ENCODE data around the gene CALHM2.

CALHM2 gene

GRCh38 chr10:103475437-103475836 lies 23.3 kb upstream of the CALHM2 start:
- TF ChIP-seq CTCF (IDR thresholded peaks at IDR 0.05; ENCODE audit: low read depth, low read length, missing control alignments): no peak
- H3K4me3 ChIP-seq (ENCODE audit: low read depth, low read length): no peak overlapping the region
- DNase-seq (ENCODE audit: low read depth): no peak

GRCh38 chr10:103474077-103474476 lies 21.9 kb upstream of the CALHM2 start:
- no peak overlapping the region for H3K4me3 ChIP-seq (ENCODE audit: low read depth, low read length)
- DNase-seq (ENCODE audit: low read depth): no peak
- no peak for TF ChIP-seq CTCF (IDR thresholded peaks at IDR 0.05; ENCODE audit: low read depth, low read length, missing control alignments)

- TF ChIP-seq CTCF (IDR thresholded peaks at IDR 0.05; ENCODE audit: low read depth, low read length, missing control alignments): no peak
- no peak for DNase-seq (ENCODE audit: low read depth)
- no peak overlapping the region for H3K4me3 ChIP-seq (ENCODE audit: low read depth, low read length)
Observed at GRCh38 chr10:103473261-103473671, 21.1 kb upstream of the CALHM2 start.

GRCh38 chr10:103472005-103472404 lies 19.8 kb upstream of the CALHM2 start:
- peak overlapping the region; percentile 30; the same call in 1 of the 2 replicates for H3K4me3 ChIP-seq (ENCODE audit: low read depth, low read length)
- no peak for TF ChIP-seq CTCF (IDR thresholded peaks at IDR 0.05; ENCODE audit: low read depth, low read length, missing control alignments)
- peak; percentile 77 for DNase-seq (ENCODE audit: low read depth)

GRCh38 chr10:103470761-103471653 lies 18.8 kb upstream of the CALHM2 start:
- H3K4me3 ChIP-seq (ENCODE audit: low read depth, low read length): peak overlapping the region; percentile 32
- peak; percentile 97 for DNase-seq (ENCODE audit: low read depth)
- TF ChIP-seq CTCF (IDR thresholded peaks at IDR 0.05; ENCODE audit: low read depth, low read length, missing control alignments): peak; percentile 5

- H3K4me3 ChIP-seq (ENCODE audit: low read depth, low read length): no peak overlapping the region
- TF ChIP-seq CTCF (IDR thresholded peaks at IDR 0.05; ENCODE audit: low read depth, low read length, missing control alignments): no peak
Observed at GRCh38 chr10:103469201-103469600, 17.0 kb upstream of the CALHM2 start.

GRCh38 chr10:103467406-103467805 lies 15.2 kb upstream of the CALHM2 start:
- TF ChIP-seq CTCF (IDR thresholded peaks at IDR 0.05; ENCODE audit: low read depth, low read length, missing control alignments): no peak
- no peak overlapping the region; the same call in 1 of the 2 replicates for H3K4me3 ChIP-seq (ENCODE audit: low read depth, low read length)
- DNase-seq (ENCODE audit: low read depth): peak; percentile 72

More at GRCh38 chr10:103469201-103469600, 17.0 kb upstream of the CALHM2 start:
- DNase-seq (ENCODE audit: low read depth): no peak

All from GM12864 (cell line).